Skeletal muscle tissue (tissue), 4 donors: ENCODE measurements around the gene TAF3. TPM values are rescaled to one million over a fixed set of nuclear protein-coding genes. Genes with fewer than 3 reads are reported as not detected.

Experiments used
- H3K27ac ChIP-seq: one replicate; pipeline ENCODE4 v1.7.0; 2013; ENCODE audit warnings: mild to moderate bottlenecking, low read depth, low read length, inconsistent platforms
- H3K27me3 ChIP-seq, 3 donors: one replicate each; pipeline ENCODE4 v1.7.0; 2013; ENCODE audit warnings: low read length in 3 of 3; ENCODE audit not compliant: control insufficient read depth in 3 of 3, insufficient read depth in 3 of 3
- H3K36me3 ChIP-seq, 3 donors: one replicate each; pipeline ENCODE4 v1.7.0; 2013; ENCODE audit warnings: low read length in 3 of 3; ENCODE audit not compliant: control insufficient read depth in 3 of 3, insufficient read depth in 3 of 3
- H3K4me1 ChIP-seq, 3 donors: one replicate each; pipeline ENCODE4 v1.7.0; 2013; ENCODE audit warnings: low read length in 3 of 3, mild to moderate bottlenecking in 3 of 3; ENCODE audit not compliant: control insufficient read depth in 3 of 3, insufficient read depth in 3 of 3
- H3K4me3 ChIP-seq, 3 donors: one replicate each; pipeline ENCODE4 v1.7.0; 2013; ENCODE audit warnings: low read length in 3 of 3
- H3K9ac ChIP-seq, 3 donors: one replicate each; pipeline ENCODE4 v1.7.0; 2013; ENCODE audit warnings: low read length in 3 of 3, mild to moderate bottlenecking in 3 of 3, moderate library complexity in 2 of 3, low read depth in 1 of 3
- H3K9me3 ChIP-seq, 3 donors: one replicate each; pipeline ENCODE4 v1.7.0; 2013; ENCODE audit warnings: low read length in 3 of 3; ENCODE audit not compliant: control insufficient read depth in 3 of 3
- total RNA-seq: library from RNA; depleted of rRNA; stranded (reverse); fragments of >200 nt; gene quantifications from one replicate; pipeline ENCODE4 v1.2.3, GENCODE V29; 2014
- donor health status: Osteomylitis.

TAF3 gene
- total RNA-seq, 1 donor from 2014 or later, result 2.1 TPM

- Histone ChIP-seq H3K4me1 (no peaks in the 10 kb centered on the region), H3K9ac (no peak overlapping the region), H3K9me3 (no peaks in the 10 kb centered on the region), H3K27ac (no peak overlapping the region), H3K36me3 (no peaks in the 10 kb centered on the region), H3K4me3 (no peak overlapping the region), H3K27me3 (no peaks in the 10 kb centered on the region)
These were observed 138.2 kb downstream of the TAF3 start for GRCh38 chr10:7956508-7956907.

GRCh38 chr10:7957591-7957990 lies 139.3 kb downstream of the TAF3 start:
- Histone ChIP-seq H3K4me3 (no peak overlapping the region), H3K36me3 (no peaks in the 10 kb centered on the region), H3K27me3 (no peaks in the 10 kb centered on the region), H3K4me1 (no peaks in the 10 kb centered on the region), H3K9ac (no peak overlapping the region), H3K9me3 (no peaks in the 10 kb centered on the region), H3K27ac (no peak overlapping the region)

GRCh38 chr10:7958442-7958841 lies 140.1 kb downstream of the TAF3 start:
- Histone ChIP-seq H3K9ac (no peak overlapping the region), H3K4me3 (no peak overlapping the region), H3K9me3 (no peaks in the 10 kb centered on the region), H3K27me3 (no peaks in the 10 kb centered on the region), H3K27ac (no peak overlapping the region), H3K4me1 (no peaks in the 10 kb centered on the region), H3K36me3 (no peaks in the 10 kb centered on the region)

GRCh38 chr10:7960108-7960507 lies 141.8 kb downstream of the TAF3 start:
- peaks cover 7 to 11% (median 9%) of the 10 kb centered on the region in 3 donors for H3K36me3 ChIP-seq
- H3K9me3 ChIP-seq, result no peaks in the 10 kb centered on the region
- H3K4me1 ChIP-seq, result no peaks in the 10 kb centered on the region
- no peak overlapping the region for H3K9ac ChIP-seq
- no peak overlapping the region for H3K27ac ChIP-seq
- H3K4me3 ChIP-seq, result no peak overlapping the region
- H3K27me3 ChIP-seq, result no peaks in the 10 kb centered on the region

- Histone ChIP-seq H3K27ac (no peak overlapping the region), H3K36me3 (peaks cover 7 to 11% (median 9%) of the 10 kb centered on the region in 3 donors), H3K9me3 (no peaks in the 10 kb centered on the region), H3K9ac (no peak overlapping the region), H3K27me3 (no peaks in the 10 kb centered on the region), H3K4me3 (no peak overlapping the region), H3K4me1 (peaks cover 0 to 6% (median 0%) of the 10 kb centered on the region in 3 donors)
These were observed 144.3 kb downstream of the TAF3 start for GRCh38 chr10:7962592-7962991.

- H3K36me3 ChIP-seq, result peaks cover 7 to 11% (median 9%) of the 10 kb centered on the region in 3 donors
- peaks cover 0 to 6% (median 3%) of the 10 kb centered on the region in 3 donors for H3K4me1 ChIP-seq
- H3K4me3 ChIP-seq, result no peak overlapping the region
- H3K27ac ChIP-seq, result no peak overlapping the region
- H3K9me3 ChIP-seq, result no peaks in the 10 kb centered on the region
- no peaks in the 10 kb centered on the region for H3K27me3 ChIP-seq
- no peak overlapping the region for H3K9ac ChIP-seq
These were observed 147.2 kb downstream of the TAF3 start for GRCh38 chr10:7965457-7965856.

- Histone ChIP-seq H3K4me3 (no peak overlapping the region), H3K4me1 (peaks cover 0 to 6% (median 3%) of the 10 kb centered on the region in 3 donors), H3K9me3 (no peaks in the 10 kb centered on the region), H3K27me3 (no peaks in the 10 kb centered on the region), H3K27ac (no peak overlapping the region), H3K9ac (no peak overlapping the region), H3K36me3 (peaks cover 7 to 11% (median 9%) of the 10 kb centered on the region in 3 donors)
These were observed 148.7 kb downstream of the TAF3 start for GRCh38 chr10:7967035-7967434.

- H3K4me1 ChIP-seq, result peaks cover 0 to 6% (median 3%) of the 10 kb centered on the region in 3 donors
- no peak overlapping the region for H3K4me3 ChIP-seq
- H3K27me3 ChIP-seq, result no peaks in the 10 kb centered on the region
- H3K27ac ChIP-seq, result no peak overlapping the region
- H3K9ac ChIP-seq, result no peak overlapping the region
- H3K9me3 ChIP-seq, result no peaks in the 10 kb centered on the region
- peaks cover 7 to 11% (median 9%) of the 10 kb centered on the region in 3 donors for H3K36me3 ChIP-seq
These were observed 150.3 kb downstream of the TAF3 start for GRCh38 chr10:7968510-7969112.

- no peak overlapping the region for H3K9ac ChIP-seq
- H3K4me1 ChIP-seq, result peaks cover 0 to 6% (median 3%) of the 10 kb centered on the region in 3 donors
- no peaks in the 10 kb centered on the region for H3K9me3 ChIP-seq
- peaks cover 1 to 3% (median 2%) of the 10 kb centered on the region in 3 donors for H3K36me3 ChIP-seq
- no peaks in the 10 kb centered on the region for H3K27me3 ChIP-seq
- no peak overlapping the region for H3K27ac ChIP-seq
- no peak overlapping the region for H3K4me3 ChIP-seq
These were observed 151.3 kb downstream of the TAF3 start for GRCh38 chr10:7969623-7970022.

GRCh38 chr10:7971949-7972348 lies 153.6 kb downstream of the TAF3 start:
- Histone ChIP-seq H3K4me1 (peaks cover 0 to 4% (median 3%) of the 10 kb centered on the region in 3 donors), H3K36me3 (no peaks in the 10 kb centered on the region), H3K27ac (no peak overlapping the region)

More at GRCh38 chr10:7971949-7972348, 153.6 kb downstream of the TAF3 start:
- Histone ChIP-seq H3K4me3 (no peak overlapping the region), H3K9ac (no peak overlapping the region), H3K27me3 (no peaks in the 10 kb centered on the region), H3K9me3 (no peaks in the 10 kb centered on the region)
